Activated CD4-positive, CD25-positive, alpha-beta regulatory T cell treated with anti-CD3 and anti-CD28 coated beads, Interleukin-2, amount 50 U/mL, for 24 hours (primary cell): ENCODE measurements around the gene ITPKC.

ENCODE experiments used
- ATAC-seq, 2 donors: fragments of 150-1000 bp; cut with Tn5 transposase; one replicate each; pipeline ENCODE4 v1.10.0; 2021; ENCODE audit warnings: mild to moderate bottlenecking in 1 of 2, moderate library complexity in 1 of 2

The ITPKC gene

DNA sequence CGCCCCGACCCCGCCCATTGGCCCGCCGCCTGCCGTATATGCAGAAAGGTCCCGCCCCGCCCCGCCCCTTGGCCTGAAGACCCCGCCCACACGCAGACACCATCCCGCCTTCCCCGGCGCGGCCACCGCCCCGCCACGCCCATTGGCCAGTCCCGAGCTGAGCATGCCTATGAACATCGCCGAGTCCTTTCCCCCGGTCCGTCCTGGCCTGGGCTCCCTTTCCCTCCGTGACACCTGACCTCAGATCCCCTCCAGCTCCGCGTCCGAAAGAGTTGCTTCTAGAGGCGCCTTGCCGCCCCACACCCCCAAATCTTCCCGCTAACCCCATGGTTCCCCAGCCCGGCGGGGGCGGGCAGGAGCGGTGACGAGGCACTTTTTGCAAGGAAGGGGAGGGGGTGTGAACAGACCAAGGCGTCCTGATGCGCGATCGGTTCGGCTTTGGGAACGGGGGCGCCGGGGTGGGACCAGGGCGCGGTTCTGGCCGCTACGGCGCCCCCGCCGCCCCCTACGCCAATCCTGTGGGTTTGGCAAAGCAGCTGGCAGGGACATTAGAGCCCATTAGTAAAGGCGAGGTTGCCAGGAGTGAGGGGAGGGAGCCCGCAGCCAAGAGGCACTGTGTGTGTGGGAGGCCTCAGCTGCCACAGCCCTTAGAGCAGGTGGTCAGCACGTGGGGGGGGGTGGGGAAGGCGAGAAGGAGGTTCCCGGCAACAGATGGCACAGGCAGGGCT is 26.1 kb upstream of the ITPKC start:
- ATAC-seq = peak; percentile 81 to 84

- no peak for ATAC-seq
Observed at GRCh38 chr19:40691421-40692211, 25.3 kb upstream of the ITPKC start.

DNA sequence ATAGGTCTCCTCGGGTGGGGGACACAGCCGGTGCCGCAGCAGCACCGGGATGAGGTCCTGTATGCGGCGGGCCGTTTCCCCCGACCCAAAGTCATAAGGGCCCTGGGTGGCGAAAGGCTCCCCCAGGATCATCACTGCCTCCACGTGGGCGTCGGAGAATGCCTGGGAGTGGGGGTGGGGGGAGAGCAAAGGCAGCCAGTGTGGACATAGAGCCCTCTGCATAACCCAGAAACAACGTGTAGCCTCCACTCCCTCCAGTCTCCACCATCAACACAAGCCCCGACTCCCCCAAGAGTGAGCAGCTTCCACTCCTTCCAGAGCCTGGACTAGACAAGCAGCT is 24.7 kb upstream of the ITPKC start:
- ATAC-seq = no peak

- ATAC-seq = no peak
Observed at GRCh38 chr19:40693150-40693788, 23.6 kb upstream of the ITPKC start.

- ATAC-seq = no peak
Observed at GRCh38 chr19:40693896-40694295, 23.0 kb upstream of the ITPKC start.

DNA sequence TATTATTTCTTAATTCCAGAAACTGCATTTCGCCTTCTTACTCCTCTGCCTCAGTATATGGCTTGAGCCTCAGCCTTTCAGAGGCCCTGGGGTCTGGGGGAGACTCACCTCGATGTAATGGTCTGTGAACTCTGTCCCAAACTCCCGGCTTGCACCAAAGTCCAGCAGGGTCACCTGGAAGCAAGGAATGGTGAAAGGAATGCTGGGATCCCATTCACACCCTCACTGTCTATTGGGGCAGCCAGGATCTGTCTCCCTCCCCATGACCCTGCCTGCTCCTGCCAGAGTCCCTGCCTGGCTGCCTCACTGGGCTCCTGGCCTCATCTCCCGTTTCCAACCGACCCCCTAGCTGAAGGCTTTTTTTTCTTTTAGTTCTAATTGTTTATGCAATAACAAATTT is 21.0 kb upstream of the ITPKC start:
- ATAC-seq = no peak

GRCh38 chr19:40697007-40697406 is 19.9 kb upstream of the ITPKC start:
- no peak for ATAC-seq

DNA sequence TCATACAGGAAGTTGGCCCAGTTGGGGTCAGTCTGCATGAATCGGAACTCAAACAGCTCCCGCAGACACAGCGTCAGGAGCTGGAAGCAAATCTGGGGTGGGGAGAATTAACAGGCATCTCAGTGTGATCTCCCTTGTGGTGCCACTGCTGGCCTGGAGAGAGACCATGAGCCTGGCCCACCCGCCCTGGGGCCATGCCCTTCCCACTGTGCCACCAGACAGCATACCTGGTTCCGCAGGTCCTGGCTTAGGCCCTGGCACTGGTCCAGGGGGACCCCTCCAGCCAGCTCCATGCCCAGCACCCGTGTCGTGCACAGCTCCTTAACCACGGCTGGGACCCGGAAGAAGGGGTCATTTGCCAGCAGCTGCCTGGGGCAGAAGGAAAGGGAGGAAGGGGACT is 16.8 kb upstream of the ITPKC start:
- no peak for ATAC-seq

DNA sequence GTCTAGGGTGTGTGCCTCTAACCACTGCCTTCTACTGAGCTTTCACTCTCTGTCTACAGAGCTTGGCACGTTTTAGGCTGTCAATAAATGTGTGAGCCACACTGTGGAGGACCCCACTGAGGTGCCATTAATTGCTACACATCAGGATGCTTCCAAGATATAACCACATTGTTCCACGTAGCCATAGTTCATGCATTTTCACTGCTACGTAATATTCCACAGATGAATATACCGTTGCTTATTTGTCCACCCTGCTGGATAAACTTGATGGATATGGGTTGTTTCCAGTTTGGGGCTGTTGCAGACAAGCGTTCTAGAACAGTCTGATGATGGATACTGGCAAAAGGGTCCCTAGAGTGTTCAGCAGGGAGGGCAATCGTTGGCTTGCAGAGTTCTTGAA is 15.2 kb upstream of the ITPKC start:
- no peak for ATAC-seq

DNA sequence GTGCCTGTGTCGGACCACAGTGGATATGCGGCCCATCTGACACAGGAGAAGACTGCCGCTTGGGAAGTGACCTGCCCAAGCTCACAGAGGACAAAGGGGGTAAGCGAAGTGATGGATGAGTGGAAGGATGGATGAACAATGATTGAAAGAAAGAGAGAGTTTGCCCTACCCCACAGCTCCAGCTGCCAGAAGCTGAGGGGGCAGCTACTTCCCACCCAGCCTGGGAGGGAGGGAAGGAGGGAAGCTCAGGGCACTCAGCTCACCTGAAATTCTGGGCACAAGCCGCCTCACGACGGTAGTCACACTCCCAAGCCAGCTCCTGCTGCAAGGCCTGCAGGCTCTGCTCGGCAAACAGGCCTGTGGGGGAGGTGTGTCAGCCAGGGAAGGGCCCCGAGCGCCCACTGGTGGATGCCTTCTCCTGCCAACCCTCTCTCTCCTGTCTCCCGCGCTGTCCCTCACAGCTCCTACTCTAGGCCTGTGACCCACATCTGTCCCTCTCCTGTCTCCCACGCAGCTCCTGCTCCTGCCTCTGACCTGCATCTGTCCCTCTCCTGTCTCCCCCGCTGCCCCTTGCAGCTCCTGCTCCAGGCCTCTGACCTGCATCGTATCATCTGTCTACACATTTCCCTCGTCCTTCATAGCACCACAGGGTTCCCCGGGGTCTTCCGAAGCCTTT is 14.4 kb upstream of the ITPKC start:
- ATAC-seq = no peak

- no peak for ATAC-seq
Observed at GRCh38 chr19:40703029-40703755, 13.7 kb upstream of the ITPKC start.

DNA sequence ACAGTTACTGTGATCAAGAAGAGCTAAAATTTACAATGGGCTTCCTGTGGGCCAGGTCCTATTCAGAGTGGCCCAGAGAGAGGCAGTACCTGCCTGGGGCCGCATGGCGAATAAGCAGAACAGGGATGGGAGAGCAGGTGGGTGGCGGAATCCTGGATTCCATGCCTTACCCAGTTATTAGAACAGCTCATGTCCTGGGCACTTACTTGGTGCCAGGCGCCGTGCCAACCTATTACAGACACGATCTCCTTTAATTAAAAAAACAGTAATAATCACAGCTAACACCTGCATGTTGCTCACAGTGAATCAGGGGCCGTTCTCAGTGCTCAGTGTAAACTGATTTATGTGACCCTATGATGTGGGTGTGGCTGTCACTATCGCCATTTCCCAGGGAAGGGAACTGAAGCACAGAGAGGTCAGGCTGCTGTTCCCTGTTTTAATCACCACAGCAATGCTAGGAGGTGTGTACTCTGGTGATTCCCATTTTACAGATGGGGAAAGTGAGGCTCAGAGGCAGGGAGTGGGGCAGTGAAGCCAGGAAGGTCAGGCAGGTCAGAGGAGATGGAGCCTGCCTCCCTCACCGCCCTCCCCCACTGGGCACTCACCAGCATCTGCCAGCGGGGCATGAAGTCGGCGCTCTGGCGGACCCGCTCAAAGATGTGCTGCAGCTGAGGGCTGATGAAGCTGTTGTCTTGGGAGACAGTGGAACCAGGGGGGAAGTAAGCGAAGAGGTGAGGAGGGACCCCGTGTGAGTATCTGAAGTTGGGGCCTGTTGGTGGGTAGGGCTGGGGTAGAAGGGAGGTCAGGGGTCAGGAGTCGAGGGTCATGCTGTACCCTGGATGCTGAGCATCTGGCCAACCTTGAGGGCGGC is 12.2 kb upstream of the ITPKC start:
- no peak for ATAC-seq

DNA sequence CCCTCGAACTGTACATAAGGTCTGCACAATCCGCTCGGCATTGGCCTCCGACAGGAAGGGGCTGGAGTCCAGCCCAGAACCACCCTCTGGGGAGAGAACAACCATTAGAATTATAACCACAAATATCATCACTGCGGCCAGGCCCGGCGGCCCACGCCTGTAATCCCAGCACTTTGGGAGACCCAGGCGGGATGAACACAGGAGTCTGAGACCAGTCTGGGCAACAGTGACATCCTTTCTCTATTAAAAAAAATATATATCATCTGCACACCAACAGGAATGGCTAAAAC is 11.6 kb upstream of the ITPKC start:
- no peak for ATAC-seq

DNA sequence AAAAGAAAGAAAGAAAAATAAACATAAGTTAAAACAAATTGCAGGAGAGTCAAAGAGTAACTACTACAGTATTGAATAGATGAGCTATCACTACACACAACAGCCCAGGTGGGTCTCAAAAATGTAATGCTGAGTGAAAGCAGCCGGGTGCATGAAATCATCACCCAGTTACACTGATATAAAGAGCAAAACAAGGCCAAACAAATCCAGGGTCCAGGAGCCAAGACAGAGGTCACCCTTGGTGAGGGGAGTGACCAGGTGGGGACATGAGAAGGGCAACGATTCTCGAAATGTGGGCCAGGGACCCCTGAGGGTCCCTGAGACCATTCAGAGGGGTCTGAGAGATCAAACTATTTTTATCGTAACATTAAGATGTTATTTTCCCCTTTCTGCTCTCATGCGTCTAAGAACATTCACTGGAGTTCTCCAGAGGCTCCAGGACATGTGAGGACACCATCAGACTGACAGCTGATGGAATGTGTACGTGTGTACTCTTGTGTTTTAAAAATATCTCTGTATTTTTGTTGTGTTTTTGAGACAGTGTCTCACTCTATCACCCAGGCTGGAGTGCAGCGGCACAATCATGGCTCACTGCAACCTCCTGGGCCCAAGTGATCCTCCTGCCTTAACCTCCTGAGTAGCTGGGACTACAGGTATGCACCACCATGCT is 10.8 kb upstream of the ITPKC start:
- no peak for ATAC-seq

DNA sequence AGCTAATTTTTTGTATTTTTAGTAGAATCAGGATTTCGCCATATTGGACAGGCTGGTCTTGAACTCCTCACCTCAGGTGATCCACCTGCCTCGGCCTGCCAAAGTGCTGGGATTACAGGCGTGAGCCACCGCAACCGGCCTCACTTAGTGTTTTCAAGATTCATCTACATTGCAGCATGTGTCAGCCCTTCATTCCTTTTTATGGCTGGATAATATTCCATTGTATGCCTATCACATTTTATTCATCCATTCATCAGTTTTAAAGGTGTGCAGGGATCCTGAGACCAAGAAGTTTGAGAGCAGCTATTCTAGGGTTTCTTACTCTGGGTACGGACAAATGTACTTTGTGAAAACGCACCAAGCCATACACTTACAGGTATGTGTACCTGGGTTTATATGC is 9.3 kb upstream of the ITPKC start:
- no peak for ATAC-seq

DNA sequence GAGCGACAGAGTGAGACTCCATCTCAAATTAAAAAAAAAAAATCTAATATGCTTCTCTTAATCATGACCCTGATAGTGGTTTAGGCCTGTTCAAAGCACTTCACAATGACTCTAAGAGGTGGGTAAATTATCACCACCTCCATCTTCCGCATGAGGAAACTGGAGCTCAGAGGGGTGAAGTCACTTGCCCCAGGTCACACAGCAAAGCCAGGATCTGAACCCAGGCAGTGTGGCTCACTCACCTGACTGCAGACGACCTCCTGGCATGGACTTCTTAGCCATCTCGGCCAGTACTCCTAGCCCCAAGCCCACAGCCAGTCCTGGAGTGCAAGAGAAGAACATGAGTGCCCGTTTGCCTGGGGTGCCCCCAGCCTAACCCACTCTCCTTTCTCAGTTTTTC is 7.1 kb upstream of the ITPKC start:
- no peak for ATAC-seq

- no peak for ATAC-seq
Observed at GRCh38 chr19:40713939-40714338, 3.0 kb upstream of the ITPKC start.

- ATAC-seq = peak; percentile 72 to 76
Observed at GRCh38 chr19:40714441-40715299, 2.2 kb upstream of the ITPKC start.

GRCh38 chr19:40716031-40716481 is 856 bp upstream of the ITPKC start:
- ATAC-seq = peak; percentile 29 to 36

GRCh38 chr19:40717325-40717879 is 490 bp downstream of the ITPKC start:
- no peak for ATAC-seq
